Endodermal cell (in vitro differentiated cells): ENCODE measurements around the gene SLMAP. TPM values are rescaled to one million over a fixed set of nuclear protein-coding genes. Genes with fewer than 3 reads are reported as not detected.

Experiments used
- DNase-seq: peaks from one replicate; pipeline ENCODE4 v3.0.0-alpha.2; 2017
- H3K27ac ChIP-seq: 2 replicates; pipeline ENCODE4 v1.5.1; 2013; ENCODE audit warnings: mild to moderate bottlenecking, low read depth, low read length, moderate library complexity
- H3K27me3 ChIP-seq: 2 replicates; pipeline ENCODE4 v1.6.1; 2013; ENCODE audit warnings: mild to moderate bottlenecking, low read length, moderate library complexity; ENCODE audit not compliant: insufficient read depth, control insufficient read depth, poor library complexity, severe bottlenecking
- H3K36me3 ChIP-seq: 2 replicates; pipeline ENCODE4 v1.7.0; 2013; ENCODE audit warnings: mild to moderate bottlenecking, low read length, moderate library complexity; ENCODE audit not compliant: control insufficient read depth, insufficient read depth
- H3K4me1 ChIP-seq: one replicate; pipeline ENCODE4 v1.7.0; 2013; ENCODE audit warnings: low read length; ENCODE audit not compliant: control insufficient read depth, insufficient read depth
- H3K4me3 ChIP-seq: 2 replicates; pipeline ENCODE4 v1.5.1; 2013; ENCODE audit warnings: mild to moderate bottlenecking, low read length, moderate library complexity
- H3K9ac ChIP-seq: 2 replicates; pipeline ENCODE4 v1.6.1; 2013; ENCODE audit warnings: mild to moderate bottlenecking, low read length, moderate library complexity; ENCODE audit not compliant: poor library complexity, severe bottlenecking; ENCODE audit errors: extremely low read depth
- H3K9me3 ChIP-seq: 2 replicates; pipeline ENCODE4 v1.6.1; 2013; ENCODE audit warnings: mild to moderate bottlenecking, low read length, moderate library complexity; ENCODE audit not compliant: control insufficient read depth
- H3K27ac Mint-ChIP-seq: 2 replicates; pipeline ENCODE4 v1.8.0; 2020; ENCODE audit warnings: mixed read lengths
- H3K27me3 Mint-ChIP-seq: 2 replicates; pipeline ENCODE4 v1.8.0; 2021; ENCODE audit warnings: mild to moderate bottlenecking, mixed read lengths; ENCODE audit not compliant: insufficient read depth
- H3K36me3 Mint-ChIP-seq: 2 replicates; pipeline ENCODE4 v1.8.0; 2020; ENCODE audit warnings: low read depth, mixed read lengths
- H3K4me1 Mint-ChIP-seq: 2 replicates; pipeline ENCODE4 v1.8.0; 2020; ENCODE audit warnings: mixed read lengths
- H3K4me3 Mint-ChIP-seq: 2 replicates; pipeline ENCODE4 v1.8.0; 2020; ENCODE audit warnings: mild to moderate bottlenecking, moderate library complexity, mixed read lengths
- H3K9me3 Mint-ChIP-seq: 2 replicates; pipeline ENCODE4 v1.8.0; 2020; ENCODE audit warnings: mild to moderate bottlenecking, mixed read lengths
- CTCF ChIP-seq: fragments of 200-600 bp; sonication (generic); conservative IDR thresholded peaks from 2 replicates; pipeline ENCODE4 v1.5.0; 2021; ENCODE audit warnings: antibody characterized with exemption, mild to moderate bottlenecking
- WGBS, 2 experiments: methylation state at CpG; one replicate each; pipeline versions ENCODE4 v1.1.5 to v1.1.7; 2013; ENCODE audit warnings: missing lambda C conversion rate in 2 of 2, mixed read lengths in 1 of 2; ENCODE audit not compliant: insufficient coverage in 1 of 2, insufficient read length in 1 of 2; 5-methylcytosine and 5-hydroxymethylcytosine counted together
- total RNA-seq, 2 donors: library from RNA; stranded (reverse); fragmentation: NEBNext Ultra II Directional in 1 of 2; extraction: Animal tissue kit (Norgen Biotek cat#: 25700) in 1 of 2; gene quantifications; 2 replicates in 1 of 2; 3 replicates in 1 of 2; pipeline ENCODE4 v1.2.1, GENCODE V29; 2021

Gene SLMAP
- total RNA-seq, 2 donors from 2014 or later = 64.8 to 65.7 TPM

- peaks cover 2% of the 10 kb centered on the region for H3K36me3 Mint-ChIP-seq
- no peak overlapping the region for H3K27ac Mint-ChIP-seq
- no peak for TF ChIP-seq CTCF
- no peaks in the 10 kb centered on the region for H3K9me3 Mint-ChIP-seq
- Histone ChIP-seq H3K9ac (no peak overlapping the region), H3K36me3 (peaks cover 4% of the 10 kb centered on the region), H3K4me1 (peaks cover under 1% of the 10 kb centered on the region), H3K27me3 (no peaks in the 10 kb centered on the region), H3K9me3 (no peaks in the 10 kb centered on the region), H3K27ac (no peak overlapping the region), H3K4me3 (no peak overlapping the region)
- 96 to 100% methylated on average over 1 to 3 of the region's 3 CpGs for WGBS, 2 experiments
- DNase-seq = no peak
- peaks cover 12% of the 10 kb centered on the region for H3K4me1 Mint-ChIP-seq
- no peaks in the 10 kb centered on the region for H3K27me3 Mint-ChIP-seq
- no peak overlapping the region for H3K4me3 Mint-ChIP-seq
Observed at GRCh38 chr3:57797701-57798487, 41.8 kb downstream of the SLMAP start.

GRCh38 chr3:57803647-57804081, 47.6 kb downstream of the SLMAP start:
- Histone ChIP-seq H3K27ac (no peak overlapping the region), H3K4me1 (peaks cover 6% of the 10 kb centered on the region), H3K27me3 (no peaks in the 10 kb centered on the region), H3K4me3 (no peak overlapping the region), H3K9me3 (no peaks in the 10 kb centered on the region), H3K9ac (no peak overlapping the region), H3K36me3 (no peaks in the 10 kb centered on the region)
- WGBS, 2 experiments = 26 to 50% methylated on average over 3 of the region's 3 CpGs
- peak; percentile 56 for DNase-seq
- no peaks in the 10 kb centered on the region for H3K36me3 Mint-ChIP-seq
- no peaks in the 10 kb centered on the region for H3K9me3 Mint-ChIP-seq
- no peak overlapping the region for H3K4me3 Mint-ChIP-seq
- TF ChIP-seq CTCF = no peak
- H3K27me3 Mint-ChIP-seq = no peaks in the 10 kb centered on the region
- H3K27ac Mint-ChIP-seq = peak overlapping the region; percentile 52
- H3K4me1 Mint-ChIP-seq = peaks cover 32% of the 10 kb centered on the region

- Histone ChIP-seq H3K36me3 (no peaks in the 10 kb centered on the region), H3K9me3 (no peaks in the 10 kb centered on the region), H3K4me1 (peaks cover 6% of the 10 kb centered on the region), H3K27ac (no peak overlapping the region), H3K27me3 (no peaks in the 10 kb centered on the region), H3K4me3 (no peak overlapping the region), H3K9ac (no peak overlapping the region)
- Mint-ChIP-seq H3K9me3 (no peaks in the 10 kb centered on the region), H3K36me3 (no peaks in the 10 kb centered on the region), H3K4me3 (no peak overlapping the region), H3K4me1 (peaks cover 41% of the 10 kb centered on the region), H3K27ac (no peak overlapping the region), H3K27me3 (no peaks in the 10 kb centered on the region)
- TF ChIP-seq CTCF = no peak
- DNase-seq = no peak
- 88 to 90% methylated on average over 1 of the region's 1 CpG for WGBS, 2 experiments
Observed at GRCh38 chr3:57805266-57805665, 49.2 kb downstream of the SLMAP start.
